ENCODE measurements around the gene ZNF469.

ZNF469 gene

DNA sequence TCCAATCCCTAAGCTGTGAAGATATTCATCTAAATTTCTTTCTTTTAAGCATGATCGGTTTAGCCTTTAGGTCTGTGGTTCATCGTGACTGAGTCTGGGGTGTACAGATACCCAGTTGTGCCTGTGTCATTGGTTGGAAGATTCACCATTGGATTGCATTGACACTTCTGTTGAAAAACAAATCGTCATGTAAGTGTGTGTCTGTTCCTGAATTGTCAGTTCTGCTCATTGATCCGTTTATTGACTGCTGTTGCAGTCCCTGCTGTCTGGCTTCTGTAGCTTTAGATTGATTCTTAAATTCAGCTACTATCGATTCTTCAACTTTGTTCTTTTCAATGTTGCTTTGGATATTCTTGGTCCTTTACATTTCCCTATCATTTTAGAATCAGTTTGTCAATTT lies 21.0 kb upstream of the ZNF469 start:
- DNase-seq (ENCODE audit: low spot score in 2 of 2) = no peak
- in situ Hi-C loops (cut with MboI; ENCODE audit: low sequenced_read_pairs) = no loop called here

GRCh38 chr16:88363239-88363891 lies 19.4 kb upstream of the ZNF469 start:
- in situ Hi-C loops (cut with MboI; ENCODE audit: low sequenced_read_pairs) = no loop called here
- no peak overlapping the region for H3K4me3 ChIP-seq
- H3K27me3 ChIP-seq (ENCODE audit: low read depth) = peaks cover 2% of the 10 kb centered on the region; the same call in 1 of the 2 replicates
- H3K4me1 ChIP-seq = no peaks in the 10 kb centered on the region
- DNase-seq (ENCODE audit: low spot score in 2 of 2) = no peak
- H3K9me3 ChIP-seq = no peaks in the 10 kb centered on the region
- H3K36me3 ChIP-seq (replicated peaks) = no peaks in the 10 kb centered on the region

More for the DNA sequence above, 21.0 kb upstream of the ZNF469 start:
- Histone ChIP-seq H3K27me3 (ENCODE audit: low read depth) (peaks cover 2% of the 10 kb centered on the region; the same call in 1 of the 2 replicates), H3K36me3 (replicated peaks) (no peaks in the 10 kb centered on the region), H3K4me3 (no peak overlapping the region), H3K4me1 (no peaks in the 10 kb centered on the region), H3K9me3 (no peaks in the 10 kb centered on the region)

DNA sequence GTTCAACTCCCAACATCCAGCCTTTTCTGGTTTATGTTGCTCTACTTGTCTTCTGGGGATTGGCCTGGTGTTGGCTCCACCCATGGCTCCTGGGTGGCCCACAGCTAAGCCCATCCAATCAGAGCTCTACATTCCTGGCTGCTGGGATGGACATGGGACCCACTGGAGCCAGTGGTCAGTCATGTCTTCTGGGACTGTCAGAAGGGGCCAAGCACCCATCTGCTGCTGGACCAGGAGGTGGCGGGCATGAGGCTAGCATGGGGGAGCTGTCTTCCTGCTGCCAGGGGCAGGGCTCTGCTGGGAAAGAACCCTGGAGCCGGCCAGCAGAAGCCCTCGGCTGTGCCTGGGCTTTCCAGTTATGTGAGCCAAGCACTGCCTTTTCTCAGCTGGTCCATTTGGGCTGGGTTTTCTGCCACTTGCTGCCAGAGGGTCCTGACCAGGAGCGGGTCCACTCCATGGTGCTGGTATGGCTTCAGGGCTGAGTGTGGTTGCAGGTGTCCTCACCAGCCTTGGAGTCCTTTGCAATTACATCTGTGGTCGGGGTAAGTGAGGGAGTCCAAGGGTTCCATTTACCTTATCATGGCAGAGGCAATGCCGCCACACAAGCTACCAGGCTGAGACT lies 17.4 kb upstream of the ZNF469 start:
- Histone ChIP-seq H3K36me3 (replicated peaks) (no peaks in the 10 kb centered on the region), H3K4me3 (no peak overlapping the region), H3K4me1 (no peaks in the 10 kb centered on the region), H3K9me3 (no peaks in the 10 kb centered on the region), H3K27me3 (ENCODE audit: low read depth) (peaks cover 2% of the 10 kb centered on the region; the same call in 1 of the 2 replicates)
- in situ Hi-C loops (cut with MboI; ENCODE audit: low sequenced_read_pairs) = no loop called here
- DNase-seq (ENCODE audit: low spot score in 2 of 2) = no peak

DNA sequence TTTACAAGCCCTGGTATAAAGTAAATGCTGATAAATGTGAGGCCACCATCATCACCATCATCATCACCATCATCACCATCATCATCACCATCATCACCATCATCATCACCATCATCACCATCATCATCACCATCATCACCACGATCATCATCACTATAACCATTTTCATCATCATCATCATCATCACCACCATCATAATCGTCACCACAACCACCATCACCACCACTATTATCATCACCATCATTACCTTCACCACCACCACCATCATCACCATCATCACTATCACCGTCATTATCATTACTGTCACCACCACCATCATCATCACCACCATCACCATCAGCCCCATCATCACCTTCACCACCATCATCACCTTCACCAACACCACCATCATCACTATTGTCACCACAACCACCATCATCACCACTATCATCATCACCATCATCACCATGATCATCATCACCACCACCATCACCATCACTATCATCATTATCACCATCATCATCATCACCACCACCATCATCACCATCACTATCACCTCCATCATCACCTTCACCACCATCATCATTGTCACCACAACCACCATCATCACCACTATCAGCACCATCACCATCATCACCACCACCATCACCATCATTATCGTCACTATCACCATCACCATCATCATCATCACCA lies 16.6 kb upstream of the ZNF469 start:
- peaks cover 2% of the 10 kb centered on the region; the same call in 1 of the 2 replicates for H3K27me3 ChIP-seq (ENCODE audit: low read depth)
- no peak for DNase-seq (ENCODE audit: low spot score in 2 of 2)
- no peaks in the 10 kb centered on the region for H3K9me3 ChIP-seq
- in situ Hi-C loops (cut with MboI; ENCODE audit: low sequenced_read_pairs) = no loop called here
- no peaks in the 10 kb centered on the region for H3K4me1 ChIP-seq
- H3K36me3 ChIP-seq (replicated peaks) = no peaks in the 10 kb centered on the region
- H3K4me3 ChIP-seq = no peak overlapping the region

DNA sequence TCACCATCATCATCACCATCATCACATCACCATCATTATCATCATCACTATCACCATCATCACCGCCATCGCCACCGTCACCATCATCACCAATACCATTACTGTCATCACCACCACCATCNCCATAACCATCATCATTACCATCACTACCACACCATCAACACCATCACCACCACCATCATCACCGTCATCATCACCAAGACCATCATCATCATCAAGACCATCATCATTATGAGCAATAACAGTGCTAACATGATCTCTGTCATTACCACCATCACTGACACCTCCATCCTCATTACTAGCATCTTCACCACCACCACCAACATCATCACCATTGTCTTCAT lies 16.1 kb upstream of the ZNF469 start:
- Histone ChIP-seq H3K36me3 (replicated peaks) (no peaks in the 10 kb centered on the region), H3K4me3 (no peak overlapping the region), H3K9me3 (no peaks in the 10 kb centered on the region), H3K27me3 (ENCODE audit: low read depth) (no peaks in the 10 kb centered on the region), H3K4me1 (no peaks in the 10 kb centered on the region)
- in situ Hi-C loops (cut with MboI; ENCODE audit: low sequenced_read_pairs) = no loop called here
- no peak for DNase-seq (ENCODE audit: low spot score in 2 of 2)

GRCh38 chr16:88367560-88367959 lies 15.2 kb upstream of the ZNF469 start:
- Histone ChIP-seq H3K4me3 (no peak overlapping the region), H3K9me3 (no peaks in the 10 kb centered on the region), H3K27me3 (ENCODE audit: low read depth) (no peaks in the 10 kb centered on the region), H3K4me1 (no peaks in the 10 kb centered on the region), H3K36me3 (replicated peaks) (no peaks in the 10 kb centered on the region)
- DNase-seq (ENCODE audit: low spot score in 2 of 2) = no peak
- in situ Hi-C loops (cut with MboI; ENCODE audit: low sequenced_read_pairs) = no loop called here

DNA sequence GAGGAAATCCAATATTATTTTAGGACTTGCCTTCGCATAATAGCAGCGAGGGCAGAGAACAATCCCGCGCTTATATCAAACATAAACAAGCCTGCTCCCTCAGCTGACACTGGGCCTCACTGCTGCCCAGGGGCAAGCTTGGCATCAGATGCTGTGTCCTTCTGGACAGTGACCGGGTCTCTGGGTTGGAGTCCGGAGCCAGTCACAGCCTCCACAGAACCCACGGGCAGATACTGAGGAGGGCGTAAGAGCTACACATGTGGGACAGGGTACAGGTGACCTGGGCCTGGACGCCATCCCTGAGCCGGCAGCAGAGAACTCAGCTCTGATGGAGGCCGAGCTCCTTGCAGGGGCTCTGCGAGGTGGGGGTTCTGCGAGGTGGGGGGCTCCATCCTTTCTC lies 14.7 kb upstream of the ZNF469 start:
- H3K4me1 ChIP-seq = no peaks in the 10 kb centered on the region
- H3K27me3 ChIP-seq (ENCODE audit: low read depth) = no peaks in the 10 kb centered on the region
- no peak overlapping the region for H3K4me3 ChIP-seq
- no peaks in the 10 kb centered on the region for H3K36me3 ChIP-seq (replicated peaks)
- DNase-seq (ENCODE audit: low spot score in 2 of 2) = no peak
- no peaks in the 10 kb centered on the region for H3K9me3 ChIP-seq
- in situ Hi-C loops (cut with MboI; ENCODE audit: low sequenced_read_pairs) = no loop called here

DNA sequence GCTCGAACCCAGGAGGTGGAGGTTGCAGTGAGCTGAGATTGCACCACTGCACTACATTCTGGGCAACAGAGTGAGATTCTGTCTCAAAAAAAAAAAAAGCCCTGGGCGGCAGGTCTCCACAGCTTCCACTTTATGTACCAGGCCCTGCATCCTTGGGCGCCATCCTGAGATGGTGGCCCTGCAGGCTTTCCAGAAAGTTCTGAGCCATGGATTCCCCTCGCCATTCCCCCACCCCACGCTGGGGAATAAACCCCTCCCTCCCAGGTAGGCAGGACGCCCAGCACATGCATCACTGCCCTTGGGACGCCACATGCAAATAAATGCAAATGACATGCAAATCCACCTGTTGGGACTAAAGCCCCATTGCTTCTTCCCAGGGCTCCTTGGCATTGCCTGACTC lies 13.8 kb upstream of the ZNF469 start:
- Histone ChIP-seq H3K9me3 (no peaks in the 10 kb centered on the region), H3K4me3 (no peak overlapping the region), H3K36me3 (replicated peaks) (no peaks in the 10 kb centered on the region), H3K27me3 (ENCODE audit: low read depth) (no peaks in the 10 kb centered on the region), H3K4me1 (no peaks in the 10 kb centered on the region)
- no peak for DNase-seq (ENCODE audit: low spot score in 2 of 2)
- in situ Hi-C loops (cut with MboI; ENCODE audit: low sequenced_read_pairs) = no loop called here

DNA sequence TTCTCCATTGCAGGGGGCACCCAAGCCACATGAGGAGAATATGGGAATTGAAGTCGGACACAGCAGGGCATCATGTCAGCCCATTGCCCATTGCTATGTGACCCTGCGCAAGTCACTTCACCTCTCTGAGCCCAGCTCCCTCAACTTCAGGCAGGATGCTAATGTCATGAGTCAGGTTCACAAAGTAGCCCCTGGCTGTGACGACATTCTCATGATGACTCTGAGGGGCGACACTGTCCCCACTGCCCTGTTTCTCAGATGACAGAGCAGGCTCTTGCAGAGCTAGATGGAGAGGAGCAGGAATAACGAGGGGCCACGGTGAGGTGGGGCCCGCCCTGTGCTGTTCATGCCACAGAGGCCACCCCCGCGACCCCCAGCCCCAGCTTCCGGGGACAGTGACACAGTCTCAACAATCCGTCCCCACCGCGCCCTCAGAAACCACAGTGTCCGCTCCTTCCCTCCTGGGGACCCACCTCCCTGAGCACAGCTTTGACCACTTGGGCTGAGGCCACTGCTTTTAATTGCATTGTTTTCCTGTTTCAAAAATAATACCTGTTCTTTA lies 13.2 kb upstream of the ZNF469 start:
- no peaks in the 10 kb centered on the region for H3K9me3 ChIP-seq
- no peak overlapping the region for H3K4me3 ChIP-seq
- H3K27me3 ChIP-seq (ENCODE audit: low read depth) = no peaks in the 10 kb centered on the region
- no peak for DNase-seq (ENCODE audit: low spot score in 2 of 2)
- no peaks in the 10 kb centered on the region for H3K36me3 ChIP-seq (replicated peaks)
- H3K4me1 ChIP-seq = no peaks in the 10 kb centered on the region
- in situ Hi-C loops (cut with MboI; ENCODE audit: low sequenced_read_pairs) = no loop called here

GRCh38 chr16:88370365-88370764 lies 12.4 kb upstream of the ZNF469 start:
- no peaks in the 10 kb centered on the region for H3K4me1 ChIP-seq
- H3K27me3 ChIP-seq (ENCODE audit: low read depth) = no peaks in the 10 kb centered on the region
- in situ Hi-C loops (cut with MboI; ENCODE audit: low sequenced_read_pairs) = no loop called here
- H3K9me3 ChIP-seq = no peaks in the 10 kb centered on the region
- no peak overlapping the region for H3K4me3 ChIP-seq
- no peak for DNase-seq (ENCODE audit: low spot score in 2 of 2)
- no peaks in the 10 kb centered on the region for H3K36me3 ChIP-seq (replicated peaks)

DNA sequence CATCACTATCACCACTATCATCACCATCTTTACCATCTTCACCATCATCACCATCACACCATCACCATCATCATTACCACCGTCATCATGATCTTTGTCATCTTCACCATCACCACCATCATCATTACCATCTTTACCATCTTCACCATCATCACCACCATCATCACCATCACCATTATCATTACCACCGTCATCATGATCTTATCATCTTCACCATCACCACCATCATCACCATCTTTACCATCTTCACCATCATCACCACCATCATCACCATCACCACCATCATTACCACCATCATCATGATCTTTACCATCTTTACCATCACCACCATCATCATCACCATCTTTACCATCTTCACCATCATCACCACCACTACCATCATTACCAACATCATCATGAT lies 10.2 kb upstream of the ZNF469 start:
- H3K4me1 ChIP-seq = no peaks in the 10 kb centered on the region
- in situ Hi-C loops (cut with MboI; ENCODE audit: low sequenced_read_pairs) = no loop called here
- H3K36me3 ChIP-seq (replicated peaks) = no peaks in the 10 kb centered on the region
- H3K27me3 ChIP-seq (ENCODE audit: low read depth) = no peaks in the 10 kb centered on the region
- H3K9me3 ChIP-seq = no peaks in the 10 kb centered on the region
- H3K4me3 ChIP-seq = no peak overlapping the region
- DNase-seq (ENCODE audit: low spot score in 2 of 2) = no peak

- no peaks in the 10 kb centered on the region for H3K9me3 ChIP-seq
- in situ Hi-C loops (cut with MboI; ENCODE audit: low sequenced_read_pairs) = no loop called here
- no peak overlapping the region for H3K4me3 ChIP-seq
- H3K27me3 ChIP-seq (ENCODE audit: low read depth) = no peaks in the 10 kb centered on the region
- no peaks in the 10 kb centered on the region for H3K4me1 ChIP-seq
- no peak for DNase-seq (ENCODE audit: low spot score in 2 of 2)
- H3K36me3 ChIP-seq (replicated peaks) = no peaks in the 10 kb centered on the region
Observed at GRCh38 chr16:88373211-88373610, 9.5 kb upstream of the ZNF469 start.

GRCh38 chr16:88373927-88374492 lies 8.7 kb upstream of the ZNF469 start:
- no peaks in the 10 kb centered on the region for H3K27me3 ChIP-seq (ENCODE audit: low read depth)
- no peaks in the 10 kb centered on the region for H3K36me3 ChIP-seq (replicated peaks)
- no peaks in the 10 kb centered on the region for H3K4me1 ChIP-seq
- H3K4me3 ChIP-seq = no peak overlapping the region
- DNase-seq (ENCODE audit: low spot score in 2 of 2) = no peak
- in situ Hi-C loops (cut with MboI; ENCODE audit: low sequenced_read_pairs) = no loop called here
- no peaks in the 10 kb centered on the region for H3K9me3 ChIP-seq

DNA sequence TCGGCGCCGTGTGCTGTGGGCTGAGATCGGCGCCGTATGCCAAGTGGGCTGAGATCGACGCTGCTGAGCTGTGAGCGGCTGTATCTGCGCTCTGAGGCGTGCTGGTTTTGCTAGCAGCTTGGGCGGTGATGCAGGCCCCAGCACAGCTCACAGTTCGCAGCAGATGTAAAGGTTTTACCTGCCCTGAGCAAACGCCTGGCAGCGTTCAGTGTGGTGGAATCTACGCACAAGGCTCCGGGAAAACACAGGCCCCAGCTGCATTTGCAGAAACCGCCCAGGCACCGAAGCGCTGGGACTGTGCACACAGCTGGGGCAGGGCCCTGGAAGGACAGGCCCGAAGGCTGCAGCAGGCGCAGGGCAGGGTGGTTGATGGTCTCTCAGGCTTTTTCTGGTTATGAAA lies 8.0 kb upstream of the ZNF469 start:
- DNase-seq (ENCODE audit: low spot score in 2 of 2) = no peak
- H3K36me3 ChIP-seq (replicated peaks) = no peaks in the 10 kb centered on the region
- no peaks in the 10 kb centered on the region for H3K9me3 ChIP-seq
- in situ Hi-C loops (cut with MboI; ENCODE audit: low sequenced_read_pairs) = no loop called here
- H3K27me3 ChIP-seq (ENCODE audit: low read depth) = no peaks in the 10 kb centered on the region
- no peak overlapping the region for H3K4me3 ChIP-seq
- H3K4me1 ChIP-seq = no peaks in the 10 kb centered on the region

Data from HAP-1 (cell line).